Upper lobe of left lung (tissue), 6 donors: ENCODE results near the gene SLC4A3. TPM values are rescaled to one million over a fixed set of nuclear protein-coding genes. Genes with fewer than 3 reads are reported as not detected.
A peak's percentile ranks its signal among the peaks of the same experiment; 100 is the strongest.
"Not testable (repeated sequence)": the region's sequence is repeated elsewhere in the genome, so short reads cannot be mapped to it uniquely, and the experiment has no call there.

Experiments
- ATAC-seq, 2 donors: fragments of 200-7000 bp; cut with Tn5 transposase; one replicate each; pipeline ENCODE4 v1.9.1; 2022; ENCODE audit warnings: mild to moderate bottlenecking in 2 of 2, moderate library complexity in 2 of 2; ENCODE audit not compliant: low FRiP score in 2 of 2
- DNase-seq, 2 donors: peaks; one replicate each; pipeline ENCODE4 v3.0.0-alpha.2; 2019 to 2020
- H3K27ac ChIP-seq, 4 donors: fragments of 200-600 bp; sonication (generic); one replicate each; pipeline ENCODE4 v1.5.1; 2016 to 2019
- H3K27me3 ChIP-seq, 4 donors: fragments of 200-600 bp; sonication (generic); one replicate each; pipeline ENCODE4 v1.5.1; 2017 to 2019
- H3K36me3 ChIP-seq, 4 donors: fragments of 200-600 bp; sonication (generic); one replicate each; pipeline ENCODE4 v1.5.1; 2016 to 2019
- H3K4me1 ChIP-seq, 4 donors: fragments of 200-600 bp; sonication (generic); one replicate each; pipeline ENCODE4 v1.5.1; 2018 to 2019
- H3K4me3 ChIP-seq, 4 donors: fragments of 200-600 bp; sonication (generic); one replicate each; pipeline ENCODE4 v1.5.1; 2017 to 2019; ENCODE audit warnings: mild to moderate bottlenecking in 2 of 4, moderate library complexity in 1 of 4
- H3K9me3 ChIP-seq, 4 donors: fragments of 200-600 bp; sonication (generic); one replicate each; pipeline ENCODE4 v1.5.1; 2018 to 2019
- CTCF ChIP-seq, 6 experiments: fragments of 450-650 bp in 4 of 6; fragments of 200-600 bp in 2 of 6; sonication (generic) in 2 of 6; IDR thresholded peaks; one replicate each; pipeline ENCODE4 v1.5.1; 2016 to 2019; ENCODE audit warnings: antibody characterized with exemption in 6 of 6
- EP300 ChIP-seq, 4 donors: sonication (generic); formaldehyde crosslinking; IDR thresholded peaks; one replicate each; pipeline ENCODE4 v1.5.1; 2017; ENCODE audit warnings: antibody characterized with exemption in 4 of 4, control low read depth in 2 of 4
- POLR2A ChIP-seq, 4 donors: fragments of 450-650 bp; IDR thresholded peaks; one replicate each; pipeline ENCODE4 v1.5.1; 2016 to 2017; ENCODE audit warnings: antibody characterized with exemption in 4 of 4, mild to moderate bottlenecking in 2 of 4
- POLR2AphosphoS5 ChIP-seq, 2 donors: sonication (generic); formaldehyde crosslinking; IDR thresholded peaks; one replicate each; pipeline ENCODE4 v1.5.1; 2017; ENCODE audit warnings: antibody characterized with exemption in 2 of 2
- WGBS, 2 donors: methylation state at CpG; one replicate each; pipeline ENCODE4 v1.1.5; 2017 to 2018; 5-methylcytosine and 5-hydroxymethylcytosine counted together
- total RNA-seq, 6 donors: library from RNA; depleted of rRNA in 4 of 6; stranded (reverse); fragments of >200 nt in 4 of 6; gene quantifications; one replicate each; pipeline versions ENCODE4 v1.1.0 to v1.2.1, GENCODE V29; 2016 to 2021
- donor health status: DM: no; HTN: no; CAD: no; lungs with moderate emphysema.
- donor health status: DM: no; HTN: yes; CAD: no; lungs with severe emphysema.

The SLC4A3 gene
- total RNA-seq, 6 donors from 2014 or later, result 0.30 to 14.7 (median 2.1) TPM

- Histone ChIP-seq H3K27ac (no peak overlapping the region), H3K27me3 (no peaks in the 10 kb centered on the region), H3K36me3 (no peaks in the 10 kb centered on the region), H3K4me1 (no peaks in the 10 kb centered on the region), H3K4me3 (no peak overlapping the region), H3K9me3 (no peaks in the 10 kb centered on the region)
- 78 to 87% methylated on average over 6 of the region's 6 CpGs for WGBS, 2 donors
- DNase-seq, result no peak
- ATAC-seq, result no peak
- no peak for TF ChIP-seq EP300 (IDR thresholded peaks at IDR 0.05)
- TF ChIP-seq POLR2A (IDR thresholded peaks at IDR 0.05), result no peak
- TF ChIP-seq POLR2AphosphoS5 (IDR thresholded peaks at IDR 0.05), result no peak
- no peak for TF ChIP-seq CTCF (IDR thresholded peaks at IDR 0.05)
Measured at GRCh38 chr2:219681694-219682300, 54.4 kb downstream of the SLC4A3 start.

GRCh38 chr2:219683474-219683873, 56.0 kb downstream of the SLC4A3 start:
- WGBS, 2 donors, result 69 to 71% methylated on average over 2 of the region's 2 CpGs
- not testable (repeated sequence) for H3K27ac ChIP-seq, H3K9me3 ChIP-seq, H3K4me3 ChIP-seq, H3K4me1 ChIP-seq, H3K36me3 ChIP-seq, ATAC-seq, H3K27me3 ChIP-seq, DNase-seq

GRCh38 chr2:219684721-219685689, 57.6 kb downstream of the SLC4A3 start:
- peak; percentile 65 to 83 for DNase-seq
- Histone ChIP-seq H3K36me3 (no peaks in the 10 kb centered on the region), H3K4me1 (no peaks in the 10 kb centered on the region), H3K9me3 (no peaks in the 10 kb centered on the region), H3K27ac (peak overlapping the region in 3 of 4 donors; percentile 54 to 66 (median 63)), H3K27me3 (no peaks in the 10 kb centered on the region), H3K4me3 (peak overlapping the region in 3 of 4 donors; percentile 40 to 52 (median 51))
- ATAC-seq, result peak; percentile 82 to 92
- WGBS, 2 donors, result 34 to 40% methylated on average over 18 of the region's 18 CpGs
- TF ChIP-seq CTCF (IDR thresholded peaks at IDR 0.05) (no peak), POLR2A (IDR thresholded peaks at IDR 0.05) (peak in 2 of 4 donors; percentile 24 to 56)

GRCh38 chr2:219687272-219687671, 59.8 kb downstream of the SLC4A3 start:
- Histone ChIP-seq H3K9me3 (no peaks in the 10 kb centered on the region), H3K27me3 (no peaks in the 10 kb centered on the region), H3K4me1 (no peaks in the 10 kb centered on the region), H3K4me3 (no peak overlapping the region), H3K27ac (no peak overlapping the region), H3K36me3 (no peaks in the 10 kb centered on the region)
- DNase-seq (no peak), ATAC-seq (no peak)
- TF ChIP-seq EP300 (IDR thresholded peaks at IDR 0.05) (no peak), POLR2AphosphoS5 (IDR thresholded peaks at IDR 0.05) (no peak), CTCF (IDR thresholded peaks at IDR 0.05) (no peak), POLR2A (IDR thresholded peaks at IDR 0.05) (no peak)
- WGBS, 2 donors, result 66 to 75% methylated on average over 3 of the region's 3 CpGs

GRCh38 chr2:219687882-219688559, 60.6 kb downstream of the SLC4A3 start:
- 74 to 83% methylated on average over 19 of the region's 19 CpGs for WGBS, 2 donors
- Histone ChIP-seq H3K4me1 (no peaks in the 10 kb centered on the region), H3K27ac (no peak overlapping the region), H3K4me3 (no peak overlapping the region), H3K9me3 (no peaks in the 10 kb centered on the region), H3K27me3 (no peaks in the 10 kb centered on the region), H3K36me3 (no peaks in the 10 kb centered on the region)
- DNase-seq, result no peak
- no peak for ATAC-seq
- no peak for TF ChIP-seq CTCF (IDR thresholded peaks at IDR 0.05)
- no peak for TF ChIP-seq POLR2AphosphoS5 (IDR thresholded peaks at IDR 0.05)
- TF ChIP-seq EP300 (IDR thresholded peaks at IDR 0.05), result no peak
- no peak for TF ChIP-seq POLR2A (IDR thresholded peaks at IDR 0.05)
